CD4-positive, alpha-beta memory T cell (primary cell): ENCODE results near the gene CDRT15L2. TPM values are rescaled to one million over a fixed set of nuclear protein-coding genes. Genes with fewer than 3 reads are reported as not detected.
"Not testable (repeated sequence)": the region's sequence is repeated elsewhere in the genome, so short reads cannot be mapped to it uniquely, and the experiment has no call there.

Experiments used
- CTCF ChIA-PET: fragments of 350-600 bp; sonication (Branson Sonifier 250); formaldehyde crosslinking; loops from one replicate; lab custom pipeline; 2021; ENCODE audit warnings: inconsistent platforms; ENCODE audit not compliant: partially characterized antibody; lab: Charles Lee
- POLR2A ChIA-PET: fragments of 350-600 bp; sonication (Branson Sonifier 250); formaldehyde crosslinking; loops from one replicate; lab custom pipeline; 2021; ENCODE audit not compliant: partially characterized antibody; lab: Charles Lee
- DNase-seq, 5 donors: peaks; one replicate each; pipeline versions ENCODE4 v3.0.0 to v3.0.0-alpha.2; 2020 to 2022; ENCODE audit warnings: mixed read lengths in 1 of 5
- H3K27ac ChIP-seq: one replicate; pipeline ENCODE4 v1.7.0; 2013; ENCODE audit warnings: low read depth, low read length
- H3K27me3 ChIP-seq: 2 replicates; pipeline ENCODE4 v1.7.0; 2013; ENCODE audit warnings: mild to moderate bottlenecking, low read length, moderate library complexity; ENCODE audit not compliant: insufficient read depth
- H3K36me3 ChIP-seq: 2 replicates; pipeline ENCODE4 v1.7.0; 2013; ENCODE audit warnings: mild to moderate bottlenecking, low read length, moderate library complexity; ENCODE audit not compliant: insufficient read depth
- H3K4me1 ChIP-seq: 2 replicates; pipeline ENCODE4 v1.7.0; 2013; ENCODE audit warnings: mild to moderate bottlenecking, low read length, moderate library complexity; ENCODE audit not compliant: insufficient read depth
- H3K4me3 ChIP-seq, 2 donors: one replicate each; pipeline ENCODE4 v1.7.0; 2013; ENCODE audit warnings: low read length in 2 of 2, mild to moderate bottlenecking in 1 of 2
- H3K9me3 ChIP-seq, 2 donors: one replicate each; pipeline ENCODE4 v1.7.0; 2013; ENCODE audit warnings: low read length in 2 of 2, control low read depth in 1 of 2; ENCODE audit not compliant: control insufficient read depth in 1 of 2
- H3K27ac Mint-ChIP-seq, 7 donors: one replicate each; pipeline ENCODE4 v1.8.0; 2020 to 2021; ENCODE audit warnings: mixed read lengths in 7 of 7, mild to moderate bottlenecking in 6 of 7, inconsistent platforms in 3 of 7, moderate library complexity in 3 of 7
- H3K27me3 Mint-ChIP-seq, 2 donors: one replicate each; pipeline ENCODE4 v1.8.0; 2020 to 2021; ENCODE audit warnings: mixed read lengths in 2 of 2
- H3K36me3 Mint-ChIP-seq, 2 donors: one replicate each; pipeline ENCODE4 v1.8.0; 2020 to 2021; ENCODE audit warnings: mixed read lengths in 2 of 2, inconsistent platforms in 1 of 2, mild to moderate bottlenecking in 1 of 2
- H3K4me1 Mint-ChIP-seq, 4 donors: one replicate each; pipeline ENCODE4 v1.8.0; 2020 to 2021; ENCODE audit warnings: mixed read lengths in 4 of 4, mild to moderate bottlenecking in 1 of 4
- H3K4me3 Mint-ChIP-seq, 8 donors: one replicate each; pipeline ENCODE4 v1.8.0; 2020 to 2021; ENCODE audit warnings: mixed read lengths in 8 of 8, mild to moderate bottlenecking in 7 of 8, moderate library complexity in 6 of 8, inconsistent platforms in 3 of 8
- H3K9me3 Mint-ChIP-seq, 8 donors: one replicate each; pipeline ENCODE4 v1.8.0; 2020 to 2021; ENCODE audit warnings: mixed read lengths in 8 of 8, mild to moderate bottlenecking in 5 of 8, inconsistent platforms in 3 of 8, moderate library complexity in 1 of 8
- intact Hi-C: fragments of 100-400 bp; cut with micrococcal nuclease; formaldehyde crosslinking; loops from one replicate; pipeline ENCODE4 v1.15.1; 2023
- polyA plus RNA-seq, 2 donors: library from polyadenylated mRNA; unstranded; fragments of 300-500 nt; fragmentation: Illumina TruSeq; gene quantifications; one replicate each; pipeline ENCODE4 v1.2.3, GENCODE V29; 2021
- total RNA-seq, 2 experiments: library from RNA; stranded (reverse); gene quantifications; one replicate each; pipeline ENCODE4 v1.2.3, GENCODE V29; 2021

The CDRT15L2 gene
- total and polyA plus RNA-seq, 4 experiments from 2014 or later, result not detected

- H3K4me1 Mint-ChIP-seq, H3K27ac ChIP-seq, H3K4me1 ChIP-seq, H3K27me3 ChIP-seq, H3K36me3 ChIP-seq, H3K9me3 Mint-ChIP-seq, H3K4me3 Mint-ChIP-seq, H3K36me3 Mint-ChIP-seq, intact Hi-C loops, H3K9me3 ChIP-seq, H3K27me3 Mint-ChIP-seq, POLR2A ChIA-PET, DNase-seq, H3K4me3 ChIP-seq, CTCF ChIA-PET, H3K27ac Mint-ChIP-seq: not testable (repeated sequence)
These were observed 4.5 kb upstream of the CDRT15L2 start for GRCh38 chr17:20575071-20575470.

- intact Hi-C loops, POLR2A ChIA-PET, DNase-seq, H3K27ac Mint-ChIP-seq, H3K27ac ChIP-seq, H3K27me3 ChIP-seq, H3K4me3 Mint-ChIP-seq, H3K36me3 ChIP-seq, H3K4me1 Mint-ChIP-seq, H3K36me3 Mint-ChIP-seq, CTCF ChIA-PET, H3K27me3 Mint-ChIP-seq, H3K4me1 ChIP-seq, H3K4me3 ChIP-seq, H3K9me3 Mint-ChIP-seq, H3K9me3 ChIP-seq: not testable (repeated sequence)
These were observed 4.5 kb downstream of the CDRT15L2 start for GRCh38 chr17:20583891-20584577.

- intact Hi-C loops, H3K9me3 ChIP-seq, H3K27me3 ChIP-seq, H3K27me3 Mint-ChIP-seq, H3K9me3 Mint-ChIP-seq, CTCF ChIA-PET, H3K27ac Mint-ChIP-seq, H3K4me3 ChIP-seq, H3K4me3 Mint-ChIP-seq, H3K36me3 Mint-ChIP-seq, H3K36me3 ChIP-seq, POLR2A ChIA-PET, H3K27ac ChIP-seq, DNase-seq, H3K4me1 ChIP-seq, H3K4me1 Mint-ChIP-seq: not testable (repeated sequence)
These were observed 9.4 kb downstream of the CDRT15L2 start for GRCh38 chr17:20588744-20589453.

- H3K27ac Mint-ChIP-seq, H3K36me3 ChIP-seq, H3K36me3 Mint-ChIP-seq, DNase-seq, H3K4me1 ChIP-seq, H3K27me3 ChIP-seq, H3K4me3 Mint-ChIP-seq, H3K4me3 ChIP-seq, intact Hi-C loops, CTCF ChIA-PET, H3K9me3 ChIP-seq, H3K27me3 Mint-ChIP-seq, H3K9me3 Mint-ChIP-seq, H3K27ac ChIP-seq, H3K4me1 Mint-ChIP-seq, POLR2A ChIA-PET: not testable (repeated sequence)
These were observed 9.9 kb downstream of the CDRT15L2 start for GRCh38 chr17:20589454-20589810.

- H3K27ac ChIP-seq, H3K27me3 ChIP-seq, H3K36me3 ChIP-seq, H3K4me3 Mint-ChIP-seq, intact Hi-C loops, H3K27ac Mint-ChIP-seq, H3K27me3 Mint-ChIP-seq, POLR2A ChIA-PET, H3K9me3 Mint-ChIP-seq, H3K4me1 Mint-ChIP-seq, DNase-seq, H3K36me3 Mint-ChIP-seq, H3K4me3 ChIP-seq, H3K4me1 ChIP-seq, CTCF ChIA-PET, H3K9me3 ChIP-seq: not testable (repeated sequence)
These were observed 11.5 kb downstream of the CDRT15L2 start for GRCh38 chr17:20591040-20591439.

- H3K36me3 ChIP-seq, H3K4me1 ChIP-seq, H3K27ac ChIP-seq, H3K4me3 Mint-ChIP-seq, intact Hi-C loops, DNase-seq, H3K27ac Mint-ChIP-seq, POLR2A ChIA-PET, H3K9me3 Mint-ChIP-seq, CTCF ChIA-PET, H3K27me3 Mint-ChIP-seq, H3K27me3 ChIP-seq, H3K4me3 ChIP-seq, H3K9me3 ChIP-seq, H3K4me1 Mint-ChIP-seq, H3K36me3 Mint-ChIP-seq: not testable (repeated sequence)
These were observed 26.0 kb downstream of the CDRT15L2 start for GRCh38 chr17:20605568-20605967.

GRCh38 chr17:20609490-20609889, 30.0 kb downstream of the CDRT15L2 start:
- POLR2A ChIA-PET, CTCF ChIA-PET, H3K36me3 Mint-ChIP-seq: not testable (repeated sequence)

More at GRCh38 chr17:20609490-20609889, 30.0 kb downstream of the CDRT15L2 start:
- H3K4me1 ChIP-seq, H3K4me1 Mint-ChIP-seq, H3K27me3 Mint-ChIP-seq, H3K9me3 ChIP-seq, H3K9me3 Mint-ChIP-seq, H3K4me3 ChIP-seq, H3K27ac Mint-ChIP-seq, intact Hi-C loops, H3K27ac ChIP-seq, H3K27me3 ChIP-seq, H3K4me3 Mint-ChIP-seq, DNase-seq, H3K36me3 ChIP-seq: not testable (repeated sequence)
